Osteoblast (primary cell): ENCODE data around the gene KIFAP3. TPM values are rescaled to one million over a fixed set of nuclear protein-coding genes. Genes with fewer than 3 reads are reported as not detected.

Experiments used
- DNase-seq: peaks from one replicate; pipeline ENCODE4 v3.0.0; 2011; ENCODE audit warnings: low spot score, mixed read lengths; ENCODE audit not compliant: insufficient read length; ENCODE audit errors: missing footprints
- H2AFZ ChIP-seq: 2 replicates; pipeline ENCODE4 v1.6.0; 2011; ENCODE audit warnings: mild to moderate bottlenecking, low read length
- H3K27ac ChIP-seq: 2 replicates; pipeline ENCODE4 v1.5.1; 2011; ENCODE audit warnings: mild to moderate bottlenecking, low read depth, low read length, moderate library complexity
- H3K27me3 ChIP-seq: 2 replicates; pipeline ENCODE4 v1.6.0; 2012; ENCODE audit warnings: mild to moderate bottlenecking, control low read depth, inconsistent platforms, low read length, moderate library complexity; ENCODE audit not compliant: insufficient read depth
- H3K36me3 ChIP-seq: 2 replicates; pipeline ENCODE4 v1.5.1; 2011; ENCODE audit warnings: mild to moderate bottlenecking, low read length, control low read depth, moderate library complexity; ENCODE audit not compliant: insufficient read depth
- H3K4me1 ChIP-seq: 2 replicates; pipeline ENCODE4 v1.5.1; 2011; ENCODE audit warnings: mild to moderate bottlenecking, low read length, control low read depth, moderate library complexity; ENCODE audit not compliant: insufficient read depth
- H3K4me2 ChIP-seq: 2 replicates; pipeline ENCODE4 v1.6.0; 2011; ENCODE audit warnings: mild to moderate bottlenecking, low read length; ENCODE audit not compliant: insufficient read depth
- H3K4me3 ChIP-seq: fragments of 200-600 bp; sonication (generic); 3 replicates; pipeline ENCODE4 v1.5.1; 2012; ENCODE audit warnings: mild to moderate bottlenecking, low read length, inconsistent platforms; ENCODE audit not compliant: insufficient read depth
- H3K79me2 ChIP-seq: 2 replicates; pipeline ENCODE4 v1.6.0; 2012; ENCODE audit warnings: mild to moderate bottlenecking, low read length, control low read depth, inconsistent platforms; ENCODE audit not compliant: insufficient read depth
- H3K9me3 ChIP-seq: 2 replicates; pipeline ENCODE4 v1.5.1; 2011; ENCODE audit warnings: low read depth, low read length, control low read depth
- H4K20me1 ChIP-seq: 2 replicates; pipeline ENCODE4 v1.6.0; 2012; ENCODE audit warnings: mild to moderate bottlenecking, low read length, control low read depth; ENCODE audit not compliant: insufficient read depth
- CTCF ChIP-seq: IDR thresholded peaks from 2 replicates; pipeline ENCODE4 v1.5.1; 2011; ENCODE audit warnings: mild to moderate bottlenecking, low read depth, low read length, moderate library complexity; ENCODE audit errors: extremely low read depth
- total RNA-seq: library from RNA; depleted of rRNA; stranded (reverse); fragments of >200 nt; gene quantifications from 2 replicates; pipeline ENCODE4 v1.2.3, GENCODE V29; 2012

The KIFAP3 gene
- total RNA-seq, 1 donor: 44.9 TPM

GRCh38 chr1:170001266-170001665 lies 73.2 kb downstream of the KIFAP3 start:
- Histone ChIP-seq H3K79me2 (no peaks in the 10 kb centered on the region), H3K27ac (no peak overlapping the region), H3K27me3 (no peaks in the 10 kb centered on the region), H3K9me3 (no peaks in the 10 kb centered on the region), H3K4me3 (no peak overlapping the region), H2AFZ (no peak overlapping the region), H3K36me3 (no peaks in the 10 kb centered on the region), H4K20me1 (no peaks in the 10 kb centered on the region), H3K4me1 (peaks cover 16% of the 10 kb centered on the region), H3K4me2 (no peak overlapping the region)
- no peak for TF ChIP-seq CTCF
- DNase-seq: no peak

GRCh38 chr1:169999761-170000160 lies 74.7 kb downstream of the KIFAP3 start:
- Histone ChIP-seq H3K27ac (peak overlapping the region; percentile 68), H3K4me2 (peak overlapping the region; percentile 59), H2AFZ (no peak overlapping the region)

GRCh38 chr1:169999331-169999741 lies 75.2 kb downstream of the KIFAP3 start:
- H3K4me3 ChIP-seq: no peak overlapping the region
- H3K9me3 ChIP-seq: no peaks in the 10 kb centered on the region
- H3K4me1 ChIP-seq: peaks cover 16% of the 10 kb centered on the region
- no peaks in the 10 kb centered on the region for H3K36me3 ChIP-seq
- H4K20me1 ChIP-seq: no peaks in the 10 kb centered on the region
- TF ChIP-seq CTCF: no peak
- DNase-seq: peak; percentile 6
- peak overlapping the region; percentile 59 for H3K4me2 ChIP-seq
- no peaks in the 10 kb centered on the region for H3K27me3 ChIP-seq
- peak overlapping the region; percentile 68 for H3K27ac ChIP-seq
- H3K79me2 ChIP-seq: no peaks in the 10 kb centered on the region
- H2AFZ ChIP-seq: peak overlapping the region; percentile 68

More at GRCh38 chr1:169999761-170000160, 74.7 kb downstream of the KIFAP3 start:
- Histone ChIP-seq H3K4me3 (no peak overlapping the region), H3K4me1 (peaks cover 16% of the 10 kb centered on the region), H3K79me2 (no peaks in the 10 kb centered on the region), H3K9me3 (no peaks in the 10 kb centered on the region), H4K20me1 (no peaks in the 10 kb centered on the region), H3K36me3 (no peaks in the 10 kb centered on the region), H3K27me3 (no peaks in the 10 kb centered on the region)
- no peak for DNase-seq
- no peak for TF ChIP-seq CTCF

GRCh38 chr1:169995993-169996392 lies 78.5 kb downstream of the KIFAP3 start:
- no peak for DNase-seq
- Histone ChIP-seq H4K20me1 (no peaks in the 10 kb centered on the region), H2AFZ (no peak overlapping the region), H3K27ac (no peak overlapping the region), H3K9me3 (no peaks in the 10 kb centered on the region), H3K36me3 (no peaks in the 10 kb centered on the region), H3K4me3 (no peak overlapping the region), H3K4me1 (peaks cover 16% of the 10 kb centered on the region), H3K4me2 (no peak overlapping the region), H3K79me2 (no peaks in the 10 kb centered on the region), H3K27me3 (no peaks in the 10 kb centered on the region)
- TF ChIP-seq CTCF: no peak
